Epithelial cell of proximal tubule (primary cell): ENCODE results near the gene SERTAD2. TPM values are rescaled to one million over a fixed set of nuclear protein-coding genes. Genes with fewer than 3 reads are reported as not detected.
A peak's percentile ranks its signal among the peaks of the same experiment; 100 is the strongest.

Source experiments
- DNase-seq: peaks from one replicate; pipeline ENCODE4 v3.0.0-alpha.2; 2011; ENCODE audit warnings: low read depth
- H3K4me3 ChIP-seq: 2 replicates; pipeline ENCODE4 v1.5.1; 2011; ENCODE audit warnings: low read depth, mild to moderate bottlenecking, low read length
- CTCF ChIP-seq: conservative IDR thresholded peaks from 2 replicates; pipeline ENCODE4 v1.5.1; 2012; ENCODE audit warnings: low read depth, mild to moderate bottlenecking, low read length
- total RNA-seq: library from RNA; depleted of rRNA; stranded (reverse); fragments of >200 nt; gene quantifications from 2 replicates; pipeline ENCODE4 v1.2.3, GENCODE V29; 2015

The SERTAD2 gene
- total RNA-seq, 1 donor from 2014 or later: 20.9 TPM

DNA sequence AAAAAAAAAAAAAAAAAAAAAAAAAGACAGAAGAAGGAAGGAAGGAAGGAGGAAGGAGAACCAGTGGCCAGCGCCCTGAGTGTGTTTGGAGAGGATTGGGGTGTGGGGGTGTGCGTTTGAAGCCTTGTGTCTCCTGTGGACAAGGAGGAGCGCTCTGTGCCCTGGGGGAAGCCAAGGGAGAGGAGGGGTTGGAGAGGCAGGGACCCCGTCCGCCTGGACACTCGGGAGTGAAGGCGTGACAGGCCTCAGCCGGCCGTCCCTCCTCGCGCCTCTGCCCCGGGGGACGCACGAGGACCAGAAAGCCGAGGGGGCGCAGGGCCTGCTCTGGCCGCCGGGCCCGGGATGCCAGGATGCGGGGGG, 44.9 kb downstream of the SERTAD2 start:
- H3K4me3 ChIP-seq: peak overlapping the region; percentile 48
- no peak for TF ChIP-seq CTCF
- no peak for DNase-seq

DNA sequence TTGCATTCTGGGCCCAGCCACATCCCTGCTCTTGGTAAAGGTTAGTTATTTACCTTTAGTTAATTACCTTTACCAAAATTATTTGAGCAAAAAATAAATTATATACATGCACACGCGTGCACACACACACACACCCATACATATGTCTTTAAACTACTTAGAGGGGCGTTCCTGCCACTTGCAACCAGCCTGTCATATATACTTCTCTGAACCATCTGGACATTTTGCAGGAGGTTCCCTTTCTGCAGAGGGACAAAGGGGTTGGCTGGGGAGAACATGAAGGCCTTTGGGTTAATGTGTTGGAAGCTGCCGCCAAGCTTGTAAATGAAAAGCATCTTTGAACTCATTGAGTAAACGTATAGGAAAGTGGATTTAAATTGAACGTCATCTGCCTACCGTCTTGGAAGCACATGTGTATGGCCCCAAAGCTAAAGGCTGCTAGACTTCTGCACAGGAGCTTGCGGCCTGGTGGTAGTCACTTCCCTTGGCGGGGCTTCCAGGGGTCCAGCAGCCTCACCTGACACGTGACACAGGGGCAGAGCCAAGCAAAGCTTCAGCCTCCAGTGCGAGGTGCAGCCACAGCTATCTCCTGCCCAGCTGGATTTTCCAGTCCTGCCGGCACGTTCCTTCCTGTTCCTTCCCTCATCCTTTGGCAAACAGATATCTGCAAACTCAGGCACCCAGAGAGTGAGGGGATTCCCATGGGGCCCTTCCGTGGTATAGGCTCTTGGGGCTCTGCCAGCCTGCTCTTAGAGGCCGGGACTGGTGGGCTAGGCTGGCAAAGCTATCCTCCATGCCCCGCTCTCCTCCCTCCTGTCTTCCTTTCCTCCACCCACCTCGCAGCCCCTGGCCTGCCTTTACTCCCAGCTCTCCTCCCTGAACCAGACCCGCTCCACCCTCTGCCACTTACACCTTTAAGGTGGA, 46.1 kb downstream of the SERTAD2 start:
- H3K4me3 ChIP-seq: no peak overlapping the region
- TF ChIP-seq CTCF: no peak
- no peak for DNase-seq

GRCh38 chr2:64606479-64607363, 47.0 kb downstream of the SERTAD2 start:
- TF ChIP-seq CTCF: no peak
- H3K4me3 ChIP-seq: no peak overlapping the region
- DNase-seq: peak; percentile 67

DNA sequence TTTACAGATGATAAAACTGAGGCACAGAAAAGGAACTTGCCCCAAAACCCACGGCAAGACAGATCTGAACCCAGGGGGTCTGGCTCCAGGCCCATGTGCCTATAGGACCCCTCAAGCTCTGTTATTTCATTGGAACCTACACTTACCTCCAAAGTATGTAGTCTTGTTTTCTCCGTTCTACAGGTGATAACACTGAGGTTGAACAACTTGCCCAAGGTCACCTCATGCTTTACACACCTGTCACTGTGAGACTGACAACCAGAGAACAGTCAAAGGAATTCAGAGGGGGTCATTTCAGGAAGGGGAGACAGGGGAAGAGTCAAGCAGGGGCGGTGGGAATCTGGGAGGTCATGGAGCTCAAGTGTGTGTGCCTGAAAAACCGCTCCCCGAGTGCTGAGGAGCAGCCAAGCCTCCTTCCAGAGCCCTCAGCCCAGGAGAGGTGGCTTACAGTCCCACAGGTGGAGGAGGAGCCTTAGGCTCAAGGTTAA, 47.7 kb downstream of the SERTAD2 start:
- no peak overlapping the region for H3K4me3 ChIP-seq
- TF ChIP-seq CTCF: no peak

GRCh38 chr2:64605026-64605471, 48.7 kb downstream of the SERTAD2 start:
- H3K4me3 ChIP-seq: no peak overlapping the region
- no peak for DNase-seq
- no peak for TF ChIP-seq CTCF

More for the DNA sequence above, 47.7 kb downstream of the SERTAD2 start:
- no peak for DNase-seq

GRCh38 chr2:64604155-64604554, 49.6 kb downstream of the SERTAD2 start:
- H3K4me3 ChIP-seq: no peak overlapping the region
- TF ChIP-seq CTCF: no peak
- no peak for DNase-seq
